ENCODE data around the gene DTNB. TPM values are rescaled to one million over a fixed set of nuclear protein-coding genes. Genes with fewer than 3 reads are reported as not detected.

Gene DTNB
- polyA plus RNA-seq, 1 of the 3 experiments (the other 2 are of a cell fraction), result 15.3 TPM

DNA sequence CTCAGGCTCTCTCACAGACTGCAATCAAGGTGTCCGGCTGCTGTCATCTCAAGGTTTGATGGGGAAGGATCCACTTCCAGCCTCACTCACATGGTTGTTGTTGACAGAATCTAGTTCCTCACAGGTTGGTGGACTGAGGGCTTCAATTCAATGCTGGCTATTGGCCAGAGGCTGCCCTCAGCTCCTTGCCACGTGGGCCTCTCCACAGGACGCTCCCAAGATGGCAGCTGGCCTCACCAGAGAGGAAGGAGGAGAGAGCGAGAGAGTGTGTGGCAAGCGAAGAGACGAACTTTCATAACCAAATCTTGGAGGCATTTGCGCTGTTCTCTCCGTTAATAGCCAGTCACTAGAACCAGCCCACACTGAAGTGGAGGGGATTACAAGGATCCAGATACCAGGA is 318.1 kb downstream of the DTNB start:
- H2AFZ ChIP-seq (ENCODE audit: low read depth), result no peak overlapping the region
- H3K27ac ChIP-seq (ENCODE audit: low read depth in 2 of 2, low read length in 1 of 2), result no peak overlapping the region
- H3F3A ChIP-seq (replicated peaks; ENCODE audit: insufficient read depth), result no peaks in the 10 kb centered on the region
- TF ChIP-seq RFX5 (IDR thresholded peaks at IDR 0.05; ENCODE audit: low read length) (no peak), REST (IDR thresholded peaks at IDR 0.05; ENCODE audit: low read depth, low read length) (no peak), MXI1 (IDR thresholded peaks at IDR 0.05; ENCODE audit: low read depth, low read length) (no peak), ELF1 (IDR thresholded peaks at IDR 0.05) (no peak), RCOR1 (IDR thresholded peaks at IDR 0.05; ENCODE audit: low read length) (no peak), YY1 (IDR thresholded peaks at IDR 0.05; ENCODE audit: low read depth) (no peak)
- TF ChIP-seq, protein P1, sequence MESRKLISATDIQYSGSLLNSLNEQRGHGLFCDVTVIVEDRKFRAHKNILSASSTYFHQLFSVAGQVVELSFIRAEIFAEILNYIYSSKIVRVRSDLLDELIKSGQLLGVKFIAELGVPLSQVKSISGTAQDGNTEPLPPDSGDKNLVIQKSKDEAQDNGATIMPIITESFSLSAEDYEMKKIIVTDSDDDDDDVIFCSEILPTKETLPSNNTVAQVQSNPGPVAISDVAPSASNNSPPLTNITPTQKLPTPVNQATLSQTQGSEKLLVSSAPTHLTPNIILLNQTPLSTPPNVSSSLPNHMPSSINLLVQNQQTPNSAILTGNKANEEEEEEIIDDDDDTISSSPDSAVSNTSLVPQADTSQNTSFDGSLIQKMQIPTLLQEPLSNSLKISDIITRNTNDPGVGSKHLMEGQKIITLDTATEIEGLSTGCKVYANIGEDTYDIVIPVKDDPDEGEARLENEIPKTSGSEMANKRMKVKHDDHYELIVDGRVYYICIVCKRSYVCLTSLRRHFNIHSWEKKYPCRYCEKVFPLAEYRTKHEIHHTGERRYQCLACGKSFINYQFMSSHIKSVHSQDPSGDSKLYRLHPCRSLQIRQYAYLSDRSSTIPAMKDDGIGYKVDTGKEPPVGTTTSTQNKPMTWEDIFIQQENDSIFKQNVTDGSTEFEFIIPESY (IDR thresholded peaks at IDR 0.05; ENCODE audit: borderline replicate concordance, low read depth), result no peak
- TF ChIP-seq, protein P2, sequence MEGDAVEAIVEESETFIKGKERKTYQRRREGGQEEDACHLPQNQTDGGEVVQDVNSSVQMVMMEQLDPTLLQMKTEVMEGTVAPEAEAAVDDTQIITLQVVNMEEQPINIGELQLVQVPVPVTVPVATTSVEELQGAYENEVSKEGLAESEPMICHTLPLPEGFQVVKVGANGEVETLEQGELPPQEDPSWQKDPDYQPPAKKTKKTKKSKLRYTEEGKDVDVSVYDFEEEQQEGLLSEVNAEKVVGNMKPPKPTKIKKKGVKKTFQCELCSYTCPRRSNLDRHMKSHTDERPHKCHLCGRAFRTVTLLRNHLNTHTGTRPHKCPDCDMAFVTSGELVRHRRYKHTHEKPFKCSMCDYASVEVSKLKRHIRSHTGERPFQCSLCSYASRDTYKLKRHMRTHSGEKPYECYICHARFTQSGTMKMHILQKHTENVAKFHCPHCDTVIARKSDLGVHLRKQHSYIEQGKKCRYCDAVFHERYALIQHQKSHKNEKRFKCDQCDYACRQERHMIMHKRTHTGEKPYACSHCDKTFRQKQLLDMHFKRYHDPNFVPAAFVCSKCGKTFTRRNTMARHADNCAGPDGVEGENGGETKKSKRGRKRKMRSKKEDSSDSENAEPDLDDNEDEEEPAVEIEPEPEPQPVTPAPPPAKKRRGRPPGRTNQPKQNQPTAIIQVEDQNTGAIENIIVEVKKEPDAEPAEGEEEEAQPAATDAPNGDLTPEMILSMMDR (IDR thresholded peaks at IDR 0.05), result no peak
- TF ChIP-seq, protein P3, sequence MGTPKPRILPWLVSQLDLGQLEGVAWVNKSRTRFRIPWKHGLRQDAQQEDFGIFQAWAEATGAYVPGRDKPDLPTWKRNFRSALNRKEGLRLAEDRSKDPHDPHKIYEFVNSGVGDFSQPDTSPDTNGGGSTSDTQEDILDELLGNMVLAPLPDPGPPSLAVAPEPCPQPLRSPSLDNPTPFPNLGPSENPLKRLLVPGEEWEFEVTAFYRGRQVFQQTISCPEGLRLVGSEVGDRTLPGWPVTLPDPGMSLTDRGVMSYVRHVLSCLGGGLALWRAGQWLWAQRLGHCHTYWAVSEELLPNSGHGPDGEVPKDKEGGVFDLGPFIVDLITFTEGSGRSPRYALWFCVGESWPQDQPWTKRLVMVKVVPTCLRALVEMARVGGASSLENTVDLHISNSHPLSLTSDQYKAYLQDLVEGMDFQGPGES (IDR thresholded peaks at IDR 0.05; ENCODE audit: low read depth, low read length), result no peak
- TF ChIP-seq, protein P4, sequence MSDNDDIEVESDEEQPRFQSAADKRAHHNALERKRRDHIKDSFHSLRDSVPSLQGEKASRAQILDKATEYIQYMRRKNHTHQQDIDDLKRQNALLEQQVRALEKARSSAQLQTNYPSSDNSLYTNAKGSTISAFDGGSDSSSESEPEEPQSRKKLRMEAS (IDR thresholded peaks at IDR 0.05; ENCODE audit: low read depth), result no peak
- no peaks in the 10 kb centered on the region for H3K4me1 ChIP-seq (ENCODE audit: control insufficient read depth in 1 of 2, insufficient read depth in 2 of 2, low read depth in 1 of 2, low read length in 1 of 2)
- DNase-seq, result no peak
- 79% methylated on average over 8 of the region's 8 CpGs for WGBS (ENCODE audit: low lambda C conversion rate)
- H3K4me3 ChIP-seq (ENCODE audit: low read depth in 2 of 2, low read length in 1 of 2), result no peak overlapping the region
- no peak overlapping the region for H3K4me2 ChIP-seq
- no peaks in the 10 kb centered on the region for H3K79me2 ChIP-seq (ENCODE audit: insufficient read depth)
- no peak overlapping the region for H3K9ac ChIP-seq
- H3K9me2 ChIP-seq, result no peaks in the 10 kb centered on the region
- no peaks in the 10 kb centered on the region for H3K9me3 ChIP-seq
- H3K27me3 ChIP-seq (ENCODE audit: insufficient read depth), result no peaks in the 10 kb centered on the region
- CTCF ChIA-PET, result no interaction called here
- POLR2A ChIA-PET, result no interaction called here
- no peaks in the 10 kb centered on the region for H3K36me3 ChIP-seq (replicated peaks in 1 of 2; ENCODE audit: control insufficient read depth in 1 of 2, insufficient read depth in 2 of 2, low read length in 1 of 2)
- no peaks in the 10 kb centered on the region for H4K20me1 ChIP-seq (ENCODE audit: insufficient read depth)

All from SK-N-SH (cell line).